Stomach (tissue), 19 donors: ENCODE results near the gene CXCL10. TPM values are rescaled to one million over a fixed set of nuclear protein-coding genes. Genes with fewer than 3 reads are reported as not detected.

Source experiments
- DNase-seq, 2 donors: peaks; one replicate each; pipeline versions ENCODE4 v3.0.0 to v3.0.0-alpha.2; 2013 to 2019
- H3K27ac ChIP-seq, 5 donors: fragments of 200-600 bp in 4 of 5; sonication (generic) in 4 of 5; one replicate each; pipeline ENCODE4 v1.5.1; 2013 to 2019; ENCODE audit warnings: mild to moderate bottlenecking in 1 of 5, moderate library complexity in 1 of 5
- H3K27me3 ChIP-seq, 3 donors: fragments of 200-600 bp; sonication (generic); one replicate each; pipeline ENCODE4 v1.5.1; 2017 to 2019; ENCODE audit warnings: mixed run types in 1 of 3
- H3K36me3 ChIP-seq, 4 donors: fragments of 200-600 bp; sonication (generic); 1 replicate in 3 of 4; 2 replicates in 1 of 4; pipeline ENCODE4 v1.5.1; 2016 to 2019
- H3K4me1 ChIP-seq, 4 donors: fragments of 200-600 bp; sonication (generic); one replicate each; pipeline ENCODE4 v1.5.1; 2016 to 2019
- H3K4me3 ChIP-seq, 4 donors: fragments of 200-600 bp; sonication (generic) in 3 of 4; one replicate each; pipeline ENCODE4 v1.5.1; 2016 to 2019; ENCODE audit warnings: mild to moderate bottlenecking in 1 of 4
- H3K9me3 ChIP-seq, 4 donors: fragments of 200-600 bp; sonication (generic); one replicate each; pipeline ENCODE4 v1.5.1; 2016 to 2019
- EP300 ChIP-seq: sonication (generic); formaldehyde crosslinking; IDR thresholded peaks from one replicate; pipeline ENCODE4 v1.6.1; 2017; ENCODE audit warnings: antibody characterized with exemption
- POLR2A ChIP-seq, 4 donors: fragments of 450-650 bp; IDR thresholded peaks; one replicate each; pipeline ENCODE4 v1.6.1; 2016; ENCODE audit warnings: antibody characterized with exemption in 4 of 4, control low read depth in 2 of 4, mild to moderate bottlenecking in 1 of 4, moderate library complexity in 1 of 4
- POLR2AphosphoS5 ChIP-seq, 3 donors: sonication (generic); formaldehyde crosslinking; IDR thresholded peaks; one replicate each; pipeline ENCODE4 v1.6.1; 2016; ENCODE audit warnings: antibody characterized with exemption in 3 of 3
- WGBS, 5 donors: extraction: QIAGEN DNeasy Blood & Tissue Kit in 3 of 5; methylation state at CpG; one replicate each; pipeline versions ENCODE4 v1.1.5 to v1.1.7; 2013 to 2018; 5-methylcytosine and 5-hydroxymethylcytosine counted together
- intact Hi-C: fragments of 100-400 bp; cut with DNase I; formaldehyde crosslinking; loops from one replicate; pipeline ENCODE4 v1.15.1; 2023; ENCODE audit warnings: low total_unique reads
- long read RNA-seq, 10 donors: transcript quantifications; one replicate each; lab custom pipeline, GENCODE V29; 2026
- polyA plus RNA-seq, 3 donors: library from polyadenylated mRNA; stranded (reverse); fragments of 200-250 nt; gene quantifications; one replicate each; pipeline ENCODE4 v1.2.3, GENCODE V29; 2013
- total RNA-seq, 5 donors: library from RNA; depleted of rRNA; stranded (reverse); fragments of >200 nt; gene quantifications; one replicate each; pipeline versions ENCODE4 v1.1.0 to v1.2.3, GENCODE V29; 2014 to 2016
- TF ChIP-seq, protein P1 (sequence below), 7 experiments: fragments of 450-650 bp in 4 of 7; fragments of 200-600 bp in 3 of 7; sonication (generic) in 3 of 7; IDR thresholded peaks; one replicate each; pipeline ENCODE4 v1.5.1; 2016 to 2019; ENCODE audit warnings: antibody characterized with exemption in 7 of 7, control low read depth in 2 of 7, mild to moderate bottlenecking in 1 of 7
- donor health status: healthy with polysubstance abuse.
- donor health status: Bipolar disorder and iron deficiency.
- donor health status: healthy.

CXCL10 gene
- total RNA-seq (under 1 TPM in 1 of 5 donors, not detected in 4; 0.92 TPM), polyA plus RNA-seq (10 to 100 TPM in 1 of 3 donors, 1 to 10 TPM in 2; 1.3 to 25.6 (median 4.1) TPM)
- long read RNA-seq, donor 1 = 0 reads
- long read RNA-seq, donor 2, partial matches to known transcripts = 0 of 2 reads
- long read RNA-seq, donor 2, other reads (novel, unspliced or antisense) = 0 of 2 reads
- long read RNA-seq, donor 3, partial matches to known transcripts = 0 of 1 reads
- long read RNA-seq, donor 3, other reads (novel, unspliced or antisense) = 0 of 1 reads
- long read RNA-seq, donor 4 = 0 reads
- long read RNA-seq, donor 5, partial matches to known transcripts = 0 of 2 reads
- long read RNA-seq, donor 5, other reads (novel, unspliced or antisense) = 0 of 2 reads
- long read RNA-seq, donor 6 = 0 reads
- long read RNA-seq, donor 7 = 0 reads
- long read RNA-seq, donor 8 = 0 reads
- long read RNA-seq, donor 9 = 0 reads
- long read RNA-seq, donor 10, partial matches to known transcripts = 0 of 2 reads
- long read RNA-seq, donor 10, other reads (novel, unspliced or antisense) = 0 of 2 reads

DNA sequence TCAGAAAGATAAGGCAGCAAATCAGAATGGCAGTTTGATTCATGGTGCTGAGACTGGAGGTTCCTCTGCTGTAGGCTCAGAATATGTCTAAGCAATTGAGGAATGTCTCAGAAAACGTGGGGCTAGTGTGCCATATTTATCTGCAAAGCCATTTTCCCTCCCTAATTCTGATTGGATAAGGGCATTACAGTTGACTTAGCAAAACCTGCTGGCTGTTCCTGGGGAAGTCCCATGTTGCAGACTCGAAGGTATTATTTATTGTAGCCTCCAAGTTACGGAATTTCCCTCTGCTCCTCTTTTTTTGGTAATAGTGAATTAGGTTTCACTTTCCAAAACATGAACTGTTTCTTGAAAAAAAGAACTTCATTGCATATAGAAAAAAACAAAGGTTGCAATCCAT, at the start of gene CXCL10:
CXCL10 (minus strand) TSS at position 109 of the 400 bp plus-strand sequence; CDS start at position 43, 66 bp downstream.
- 4 to 25% (median 14%) methylated on average over 3 of the region's 3 CpGs for WGBS, 5 donors
- Histone ChIP-seq H3K36me3 (no peaks in the 10 kb centered on the region), H3K27ac (no peak within 1 kb of the TSS), H3K9me3 (no peaks in the 10 kb centered on the region), H3K4me3 (no peak within 1 kb of the TSS), H3K27me3 (no peaks in the 10 kb centered on the region), H3K4me1 (peaks cover 0 to 17% (median 5%) of the 10 kb centered on the region in 4 donors)
- no peak for DNase-seq
- intact Hi-C loops = no loop called here
- TF ChIP-seq, protein P1, sequence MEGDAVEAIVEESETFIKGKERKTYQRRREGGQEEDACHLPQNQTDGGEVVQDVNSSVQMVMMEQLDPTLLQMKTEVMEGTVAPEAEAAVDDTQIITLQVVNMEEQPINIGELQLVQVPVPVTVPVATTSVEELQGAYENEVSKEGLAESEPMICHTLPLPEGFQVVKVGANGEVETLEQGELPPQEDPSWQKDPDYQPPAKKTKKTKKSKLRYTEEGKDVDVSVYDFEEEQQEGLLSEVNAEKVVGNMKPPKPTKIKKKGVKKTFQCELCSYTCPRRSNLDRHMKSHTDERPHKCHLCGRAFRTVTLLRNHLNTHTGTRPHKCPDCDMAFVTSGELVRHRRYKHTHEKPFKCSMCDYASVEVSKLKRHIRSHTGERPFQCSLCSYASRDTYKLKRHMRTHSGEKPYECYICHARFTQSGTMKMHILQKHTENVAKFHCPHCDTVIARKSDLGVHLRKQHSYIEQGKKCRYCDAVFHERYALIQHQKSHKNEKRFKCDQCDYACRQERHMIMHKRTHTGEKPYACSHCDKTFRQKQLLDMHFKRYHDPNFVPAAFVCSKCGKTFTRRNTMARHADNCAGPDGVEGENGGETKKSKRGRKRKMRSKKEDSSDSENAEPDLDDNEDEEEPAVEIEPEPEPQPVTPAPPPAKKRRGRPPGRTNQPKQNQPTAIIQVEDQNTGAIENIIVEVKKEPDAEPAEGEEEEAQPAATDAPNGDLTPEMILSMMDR (IDR thresholded peaks at IDR 0.05) = no peak
- no peak for TF ChIP-seq POLR2A (IDR thresholded peaks at IDR 0.05)
- TF ChIP-seq POLR2AphosphoS5 (IDR thresholded peaks at IDR 0.05) = no peak
- no peak for TF ChIP-seq EP300

DNA sequence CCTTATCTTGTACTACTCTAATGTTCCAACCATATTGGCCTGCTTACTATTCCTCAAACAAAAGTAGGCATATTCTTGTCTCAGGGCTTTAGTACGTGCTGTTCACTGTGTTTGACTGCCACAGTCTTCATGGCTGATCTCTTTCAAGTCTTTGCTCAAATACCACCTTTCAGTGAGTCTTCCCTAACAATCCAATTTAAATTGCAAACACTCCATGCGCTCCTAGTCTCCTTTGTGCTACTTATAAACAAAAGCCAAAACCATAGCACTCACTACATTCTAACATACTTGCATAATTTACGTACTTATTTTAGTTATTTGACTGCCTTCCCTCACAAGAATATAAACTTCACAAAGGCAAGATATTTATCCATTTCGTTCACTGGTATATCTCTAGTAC, 49.5 kb upstream of the CXCL10 start:
- Histone ChIP-seq H3K4me3 (no peak overlapping the region), H3K27ac (no peak overlapping the region), H3K4me1 (no peaks in the 10 kb centered on the region), H3K36me3 (no peaks in the 10 kb centered on the region), H3K9me3 (no peaks in the 10 kb centered on the region), H3K27me3 (no peaks in the 10 kb centered on the region)
- no peak for TF ChIP-seq EP300
- TF ChIP-seq, protein P1 (IDR thresholded peaks at IDR 0.05) = no peak
- intact Hi-C loops = no loop called here
- DNase-seq = no peak
- WGBS, 5 donors = 70 to 83% (median 82%) methylated on average over 4 of the region's 4 CpGs

DNA sequence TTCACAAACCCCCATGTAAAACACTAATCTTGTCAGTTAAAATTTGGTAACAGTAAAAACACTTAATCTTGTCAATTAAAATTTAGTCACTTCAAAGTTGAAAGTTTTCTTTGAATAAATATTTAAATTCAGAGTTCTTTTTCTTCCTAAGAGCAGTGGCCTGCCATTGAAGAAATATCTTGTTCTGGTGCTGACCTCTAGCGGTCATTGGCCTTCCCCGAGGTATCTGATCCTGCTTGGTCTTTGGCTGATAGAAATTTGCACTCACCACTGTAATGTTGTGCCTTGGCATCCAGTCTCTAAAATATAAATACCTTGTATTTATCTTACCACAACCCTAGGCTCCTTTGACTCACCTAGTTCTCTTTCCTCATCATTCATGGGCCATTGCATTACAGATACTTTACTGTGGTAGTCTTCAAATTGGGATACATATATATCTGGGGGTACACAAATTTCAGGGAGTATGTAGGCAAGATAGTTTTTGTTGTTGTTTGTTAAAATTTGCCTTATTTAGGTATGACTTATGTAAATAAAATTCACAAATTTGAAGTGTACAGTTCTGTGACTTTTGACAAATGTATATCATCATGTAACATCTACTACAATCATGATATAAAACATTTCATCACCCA, 44.5 kb upstream of the CXCL10 start:
- intact Hi-C loops = loop anchor here (5.0 kb wide), 1 partner anchor 75 kb away; the partner anchor contains the start of gene SDAD1
- Histone ChIP-seq H3K4me1 (no peaks in the 10 kb centered on the region), H3K27me3 (no peaks in the 10 kb centered on the region), H3K4me3 (no peak overlapping the region), H3K9me3 (no peaks in the 10 kb centered on the region), H3K36me3 (no peaks in the 10 kb centered on the region), H3K27ac (no peak overlapping the region)
- peak; percentile 74 to 91 for DNase-seq
- 0 to 3% (median 0%) methylated on average over 2 of the region's 2 CpGs for WGBS, 5 donors
- TF ChIP-seq, protein P1 (IDR thresholded peaks at IDR 0.05) = peak in 5 of 7 experiments; percentile 68 to 82 (median 68)
- TF ChIP-seq EP300 = no peak

DNA sequence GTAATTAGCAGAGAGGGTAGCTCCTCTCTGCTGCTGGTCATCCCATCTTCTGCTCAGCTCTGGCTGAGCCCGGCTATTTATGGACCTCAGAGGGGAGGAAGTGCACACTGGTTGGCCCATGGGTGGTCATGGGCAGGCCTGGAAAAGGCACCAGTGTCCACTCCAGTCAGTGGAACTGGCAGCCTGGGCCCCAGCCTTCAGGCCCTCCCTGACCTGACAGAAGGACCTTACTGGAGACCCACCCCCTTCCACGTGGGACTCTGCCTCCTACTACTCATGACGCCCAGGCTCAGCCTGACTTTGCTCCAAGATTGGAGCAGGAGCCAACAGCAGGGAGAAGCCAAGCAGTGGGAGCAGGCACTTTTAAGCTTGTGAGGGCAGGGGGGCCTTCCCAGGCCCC, 43.2 kb upstream of the CXCL10 start:
- Histone ChIP-seq H3K27ac (no peak overlapping the region), H3K36me3 (no peaks in the 10 kb centered on the region), H3K4me1 (no peaks in the 10 kb centered on the region), H3K4me3 (no peak overlapping the region), H3K27me3 (no peaks in the 10 kb centered on the region), H3K9me3 (no peaks in the 10 kb centered on the region)
- TF ChIP-seq POLR2A (IDR thresholded peaks at IDR 0.05) (no peak), EP300 (no peak), POLR2AphosphoS5 (IDR thresholded peaks at IDR 0.05) (no peak)
- TF ChIP-seq, protein P1 (IDR thresholded peaks at IDR 0.05) = no peak
- 67 to 79% (median 72%) methylated on average over 3 of the region's 3 CpGs for WGBS, 5 donors
- DNase-seq = no peak
- intact Hi-C loops = loop anchor here (5.0 kb wide), 1 partner anchor 74 kb away; the partner anchor contains the start of gene SDAD1
